Amniotic stem cell (primary cell): ENCODE results near the gene RBP3.

Experiments used
- DNase-seq: peaks from one replicate; lab custom pipeline; 2025; lab: John Stamatoyannopoulos, UW

Gene RBP3

GRCh38 chr10:47319784-47320183, 28.4 kb upstream of the RBP3 start:
- DNase-seq = no peak

- no peak for DNase-seq
Measured at GRCh38 chr10:47320812-47321211, 27.4 kb upstream of the RBP3 start.

GRCh38 chr10:47321521-47322195, 26.5 kb upstream of the RBP3 start:
- DNase-seq = no peak

- no peak for DNase-seq
Measured at GRCh38 chr10:47322300-47323061, 25.7 kb upstream of the RBP3 start, which contains the start of gene GDF2. TSS of gene GDF2 (plus strand) at chr10:47322454. CDS start at chr10:47322669, 215 bp downstream.

GRCh38 chr10:47323087-47323486, 25.1 kb upstream of the RBP3 start:
- DNase-seq = no peak

GRCh38 chr10:47323636-47324296, 24.4 kb upstream of the RBP3 start:
- DNase-seq = no peak

GRCh38 chr10:47325303-47326291, 22.6 kb upstream of the RBP3 start:
- DNase-seq = no peak

- DNase-seq = no peak
Measured at GRCh38 chr10:47326306-47326926, 21.7 kb upstream of the RBP3 start.

- no peak for DNase-seq
Measured at GRCh38 chr10:47326927-47327330, 21.2 kb upstream of the RBP3 start.

- DNase-seq = no peak
Measured at GRCh38 chr10:47329855-47330254, 18.3 kb upstream of the RBP3 start.

GRCh38 chr10:47330366-47330765, 17.8 kb upstream of the RBP3 start:
- DNase-seq = no peak

- no peak for DNase-seq
Measured at GRCh38 chr10:47330804-47331203, 17.4 kb upstream of the RBP3 start.

- no peak for DNase-seq
Measured at GRCh38 chr10:47331491-47331890, 16.7 kb upstream of the RBP3 start.

GRCh38 chr10:47331954-47332353, 16.2 kb upstream of the RBP3 start:
- no peak for DNase-seq

GRCh38 chr10:47332371-47332770, 15.8 kb upstream of the RBP3 start:
- no peak for DNase-seq

GRCh38 chr10:47332946-47333345, 15.2 kb upstream of the RBP3 start:
- DNase-seq = no peak

- no peak for DNase-seq
Measured at GRCh38 chr10:47333532-47333931, 14.6 kb upstream of the RBP3 start.

- DNase-seq = no peak
Measured at GRCh38 chr10:47334466-47335295, 13.5 kb upstream of the RBP3 start.

- DNase-seq = no peak
Measured at GRCh38 chr10:47335906-47336305, 12.3 kb upstream of the RBP3 start.

GRCh38 chr10:47336387-47337134, 11.6 kb upstream of the RBP3 start:
- no peak for DNase-seq
